Psoas muscle (tissue), 8 donors: ENCODE results near the gene METTL25B. TPM values are rescaled to one million over a fixed set of nuclear protein-coding genes. Genes with fewer than 3 reads are reported as not detected.

Experiments used
- ATAC-seq, 4 donors: fragments of 200-7000 bp; cut with Tn5 transposase; one replicate each; pipeline ENCODE4 v1.9.1; 2020; ENCODE audit warnings: moderate library complexity in 3 of 4, mild to moderate bottlenecking in 2 of 4
- DNase-seq, 2 donors: peaks; one replicate each; pipeline ENCODE4 v3.0.0-alpha.2; 2020
- H3K27ac ChIP-seq: fragments of 200-600 bp; one replicate; pipeline ENCODE4 v1.8.0; 2022
- H3K27me3 ChIP-seq, 3 donors: fragments of 200-600 bp in 1 of 3; one replicate each; pipeline versions ENCODE4 v1.6.1 to v1.8.0; 2013 to 2022; ENCODE audit warnings: low read length in 2 of 3, mild to moderate bottlenecking in 2 of 3, moderate library complexity in 1 of 3; ENCODE audit not compliant: insufficient read depth in 3 of 3
- H3K36me3 ChIP-seq, 2 donors: fragments of 200-600 bp in 1 of 2; one replicate each; pipeline versions ENCODE4 v1.6.1 to v1.8.0; 2013 to 2022; ENCODE audit warnings: low read depth in 1 of 2, mild to moderate bottlenecking in 1 of 2, moderate library complexity in 1 of 2; ENCODE audit not compliant: insufficient read depth in 1 of 2
- H3K4me1 ChIP-seq: fragments of 200-600 bp; one replicate; pipeline ENCODE4 v1.8.0; 2022
- H3K4me3 ChIP-seq: fragments of 200-600 bp; one replicate; pipeline ENCODE4 v1.8.0; 2022; ENCODE audit warnings: mild to moderate bottlenecking
- H3K9me3 ChIP-seq: fragments of 200-600 bp; one replicate; pipeline ENCODE4 v1.8.0; 2022
- WGBS, 3 donors: extraction: QIAGEN DNeasy Blood & Tissue Kit; methylation state at CpG; one replicate each; pipeline versions ENCODE4 v1.1.6 to v1.1.7; 2013; 5-methylcytosine and 5-hydroxymethylcytosine counted together
- intact Hi-C, 2 donors: fragments of 100-400 bp; cut with DNase I; formaldehyde crosslinking; loops; one replicate each; pipeline versions ENCODE4 v1.11.0 to v1.14.2; 2022
- polyA plus RNA-seq, 3 donors: library from polyadenylated mRNA; stranded (reverse); fragments of 200-250 nt; gene quantifications; one replicate each; pipeline ENCODE4 v1.2.3, GENCODE V29; 2013
- total RNA-seq, 4 donors: library from RNA; stranded (reverse); fragmentation: NEBNext Ultra II Directional in 2 of 4; extraction: Animal tissue kit (Norgen Biotek cat#: 25700) in 2 of 4; gene quantifications; one replicate each; pipeline versions ENCODE4 v1.2.1 to v1.2.4, GENCODE V29; 2021 to 2023
- TF ChIP-seq, protein P1 (sequence below): fragments of 200-600 bp; IDR thresholded peaks from one replicate; pipeline ENCODE4 v1.8.0; 2022; ENCODE audit warnings: antibody characterized with exemption
- donor health status: healthy with polysubstance abuse.
- donor health status: DM: no; HTN: no; CAD: no; lungs with moderate emphysema.
- donor health status: Bipolar disorder and iron deficiency.
- donor health status: healthy.
- donor health status: DM: yes; HTN: yes; CAD: no.
- donor health status: DM: no; HTN: no; CAD: no.
- donor health status: DM: no; HTN: no; CAD: no.
- donor health status: DM: yes; HTN: yes; CAD: no.

Gene METTL25B
- total and polyA plus RNA-seq, 7 donors = 18.5 to 32.1 (median 27.0) TPM

DNA sequence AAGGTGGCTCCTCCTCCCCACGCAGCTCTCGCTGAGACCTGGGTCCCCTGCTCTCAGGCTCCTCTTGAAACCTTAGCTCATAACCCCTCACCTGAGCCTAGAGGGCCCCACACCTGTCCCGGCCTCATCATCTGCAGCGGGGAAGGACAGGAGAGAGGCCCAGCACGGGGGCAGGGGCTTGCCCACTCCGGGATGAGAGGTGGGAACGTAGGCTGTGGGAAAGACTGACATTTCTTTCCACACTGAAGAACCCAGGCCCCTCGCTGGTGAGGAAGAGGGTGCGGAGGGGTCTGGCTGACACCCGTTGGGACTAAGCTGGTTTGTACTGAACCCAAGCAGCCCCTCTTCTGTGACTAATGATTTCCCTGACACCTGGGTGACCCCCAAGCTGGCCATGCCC is 37.1 kb upstream of the METTL25B start:
- TF ChIP-seq, protein P1, sequence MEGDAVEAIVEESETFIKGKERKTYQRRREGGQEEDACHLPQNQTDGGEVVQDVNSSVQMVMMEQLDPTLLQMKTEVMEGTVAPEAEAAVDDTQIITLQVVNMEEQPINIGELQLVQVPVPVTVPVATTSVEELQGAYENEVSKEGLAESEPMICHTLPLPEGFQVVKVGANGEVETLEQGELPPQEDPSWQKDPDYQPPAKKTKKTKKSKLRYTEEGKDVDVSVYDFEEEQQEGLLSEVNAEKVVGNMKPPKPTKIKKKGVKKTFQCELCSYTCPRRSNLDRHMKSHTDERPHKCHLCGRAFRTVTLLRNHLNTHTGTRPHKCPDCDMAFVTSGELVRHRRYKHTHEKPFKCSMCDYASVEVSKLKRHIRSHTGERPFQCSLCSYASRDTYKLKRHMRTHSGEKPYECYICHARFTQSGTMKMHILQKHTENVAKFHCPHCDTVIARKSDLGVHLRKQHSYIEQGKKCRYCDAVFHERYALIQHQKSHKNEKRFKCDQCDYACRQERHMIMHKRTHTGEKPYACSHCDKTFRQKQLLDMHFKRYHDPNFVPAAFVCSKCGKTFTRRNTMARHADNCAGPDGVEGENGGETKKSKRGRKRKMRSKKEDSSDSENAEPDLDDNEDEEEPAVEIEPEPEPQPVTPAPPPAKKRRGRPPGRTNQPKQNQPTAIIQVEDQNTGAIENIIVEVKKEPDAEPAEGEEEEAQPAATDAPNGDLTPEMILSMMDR = no peak

DNA sequence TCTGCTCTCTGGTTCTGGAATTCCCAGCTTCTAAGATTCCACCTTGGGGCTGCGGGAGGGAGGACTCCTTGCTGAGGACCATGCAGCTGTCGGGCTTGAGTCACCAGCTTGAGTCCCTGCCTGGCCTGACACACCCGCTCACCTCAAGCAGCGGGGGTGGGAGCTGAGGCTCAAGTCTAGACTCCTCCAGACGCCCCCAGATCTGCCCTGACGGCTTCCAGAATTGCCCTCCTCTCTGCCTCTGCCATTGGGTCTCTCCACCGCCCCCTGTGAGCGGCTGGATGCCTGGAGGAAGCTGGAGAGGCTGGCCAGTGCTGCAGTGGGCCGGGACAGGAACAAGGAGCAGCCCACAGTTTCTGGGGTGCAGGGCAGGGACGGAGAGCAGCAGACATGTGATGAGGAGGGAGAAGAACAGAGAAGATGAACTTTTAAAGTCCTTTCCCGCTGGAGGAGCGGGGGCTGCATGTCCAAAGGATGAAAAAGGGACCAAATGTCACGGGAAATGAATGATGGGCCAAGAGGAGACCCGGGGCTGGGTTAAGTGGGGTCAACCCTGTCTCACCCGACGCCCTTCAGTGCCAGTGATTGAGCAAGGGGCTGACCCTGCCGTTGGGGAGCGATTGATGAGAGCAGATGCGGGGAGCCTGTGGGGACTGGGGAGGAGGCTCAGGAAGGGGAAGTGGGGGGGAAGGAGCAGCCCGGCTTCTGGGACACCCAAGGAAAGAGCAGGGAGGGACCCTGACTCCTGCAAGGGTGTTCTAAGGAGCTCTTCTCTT is 36.4 kb upstream of the METTL25B start:
- no peak overlapping the region for H3K27ac ChIP-seq
- DNase-seq = no peak
- 30 to 35% (median 30%) methylated on average over 20 of the region's 20 CpGs for WGBS, 3 donors
- peaks cover 0 to 40% (median 10%) of the 10 kb centered on the region in 3 donors for H3K27me3 ChIP-seq
- no peaks in the 10 kb centered on the region for H3K36me3 ChIP-seq
- H3K9me3 ChIP-seq = no peaks in the 10 kb centered on the region
- TF ChIP-seq, protein P1 = no peak
- ATAC-seq = peak in 3 of 4 donors; percentile 15 to 57 (median 38)
- peaks cover 16% of the 10 kb centered on the region for H3K4me1 ChIP-seq
- intact Hi-C loops = loop anchor here in 1 of 2 donors (2.0 to 10.0 kb wide), 2 partner anchors 33 to 193 kb away; no protein-coding TSS in a partner anchor
- no peak overlapping the region for H3K4me3 ChIP-seq

More for the DNA sequence above, 37.1 kb upstream of the METTL25B start:
- Histone ChIP-seq H3K27me3 (peaks cover 0 to 36% (median 10%) of the 10 kb centered on the region in 3 donors), H3K27ac (no peak overlapping the region), H3K36me3 (no peaks in the 10 kb centered on the region), H3K4me1 (peaks cover 16% of the 10 kb centered on the region), H3K4me3 (no peak overlapping the region), H3K9me3 (no peaks in the 10 kb centered on the region)
- 62 to 78% (median 70%) methylated on average over 9 to 10 of the region's 10 CpGs for WGBS, 3 donors
- intact Hi-C loops = loop anchor here in 1 of 2 donors (2.0 to 10.0 kb wide), 2 partner anchors 34 to 194 kb away; no protein-coding TSS in a partner anchor
- DNase-seq (no peak), ATAC-seq (no peak)

GRCh38 chr1:156692441-156692924 is 35.8 kb upstream of the METTL25B start:
- intact Hi-C loops = loop anchor here in 1 of 2 donors (10.0 kb wide), 1 partner anchor 192 kb away; no protein-coding TSS in a partner anchor
- H3K4me1 ChIP-seq = peaks cover 16% of the 10 kb centered on the region

GRCh38 chr1:156692925-156693847 is 35.1 kb upstream of the METTL25B start:
- no peak for ATAC-seq
- Histone ChIP-seq H3K4me1 (peaks cover 16% of the 10 kb centered on the region), H3K27ac (no peak overlapping the region), H3K4me3 (no peak overlapping the region), H3K36me3 (no peaks in the 10 kb centered on the region), H3K27me3 (peaks cover 0 to 46% (median 10%) of the 10 kb centered on the region in 3 donors), H3K9me3 (no peaks in the 10 kb centered on the region)
- WGBS, 3 donors = 52 to 57% (median 56%) methylated on average over 15 to 16 of the region's 16 CpGs
- no peak for DNase-seq
- TF ChIP-seq, protein P1 = no peak
- intact Hi-C loops = loop anchor here in 1 of 2 donors (10.0 kb wide), 1 partner anchor 192 kb away; no protein-coding TSS in a partner anchor

More at GRCh38 chr1:156692441-156692924, 35.8 kb upstream of the METTL25B start:
- Histone ChIP-seq H3K9me3 (no peaks in the 10 kb centered on the region), H3K4me3 (no peak overlapping the region), H3K36me3 (no peaks in the 10 kb centered on the region), H3K27ac (no peak overlapping the region), H3K27me3 (peaks cover 0 to 46% (median 10%) of the 10 kb centered on the region in 3 donors)
- TF ChIP-seq, protein P1 = no peak
- DNase-seq = no peak
- WGBS, 3 donors = 13 to 15% (median 14%) methylated on average over 13 of the region's 13 CpGs
- ATAC-seq = no peak
